Activated CD4-positive, alpha-beta T cell treated with anti-CD3 and anti-CD28 coated beads for 24 hours (primary cell): ENCODE results near the gene ANO1.

Source experiments
- DNase-seq, 2 donors: peaks; one replicate each; pipeline ENCODE4 v3.0.0-alpha.2; 2020; ENCODE audit warnings: low read depth in 2 of 2

Gene ANO1

GRCh38 chr11:70161043-70161625 is 83.0 kb downstream of the ANO1 start:
- no peak for DNase-seq

GRCh38 chr11:70164705-70165104 is 86.6 kb downstream of the ANO1 start:
- no peak for DNase-seq

- no peak for DNase-seq
Observed at GRCh38 chr11:70167120-70167519, 89.0 kb downstream of the ANO1 start.

GRCh38 chr11:70167723-70168404 is 89.7 kb downstream of the ANO1 start:
- no peak for DNase-seq

- no peak for DNase-seq
Observed at GRCh38 chr11:70168405-70168754, 90.3 kb downstream of the ANO1 start.

- no peak for DNase-seq
Observed at GRCh38 chr11:70169127-70169526, 91.0 kb downstream of the ANO1 start.

- no peak for DNase-seq
Observed at GRCh38 chr11:70169632-70170031, 91.5 kb downstream of the ANO1 start.

GRCh38 chr11:70170596-70171210 is 92.6 kb downstream of the ANO1 start:
- DNase-seq, result no peak

- DNase-seq, result no peak
Observed at GRCh38 chr11:70173018-70173417, 94.9 kb downstream of the ANO1 start.

- DNase-seq, result no peak
Observed at GRCh38 chr11:70174547-70175235, 96.6 kb downstream of the ANO1 start.

GRCh38 chr11:70175236-70175698 is 97.2 kb downstream of the ANO1 start:
- DNase-seq, result no peak

- DNase-seq, result peak; percentile 20 to 48
Observed at GRCh38 chr11:70176940-70177689, 99.0 kb downstream of the ANO1 start.

GRCh38 chr11:70180906-70181305 is 102.8 kb downstream of the ANO1 start:
- no peak for DNase-seq

- no peak for DNase-seq
Observed at GRCh38 chr11:70182266-70182665, 104.1 kb downstream of the ANO1 start.

- no peak for DNase-seq
Observed at GRCh38 chr11:70183032-70183431, 104.9 kb downstream of the ANO1 start.

GRCh38 chr11:70183483-70184176 is 105.5 kb downstream of the ANO1 start:
- no peak for DNase-seq

- no peak for DNase-seq
Observed at GRCh38 chr11:70184396-70184795, 106.3 kb downstream of the ANO1 start.

GRCh38 chr11:70185348-70186055 is 107.4 kb downstream of the ANO1 start:
- DNase-seq, result no peak

GRCh38 chr11:70186420-70186819 is 108.3 kb downstream of the ANO1 start:
- DNase-seq, result no peak

GRCh38 chr11:70186936-70187335 is 108.8 kb downstream of the ANO1 start:
- no peak for DNase-seq

- no peak for DNase-seq
Observed at GRCh38 chr11:70187771-70188170, 109.7 kb downstream of the ANO1 start.
